Prostate gland (tissue), 2 donors: ENCODE data around the gene TMIGD1.

Experiments used
- CTCF ChIP-seq, 4 experiments: fragments of 200-600 bp in 2 of 4; fragments of 450-650 bp in 2 of 4; sonication (generic) in 2 of 4; IDR thresholded peaks; 1 replicate in 3 of 4; 2 replicates in 1 of 4; pipeline ENCODE4 v1.5.1; 2016 to 2019; ENCODE audit warnings: antibody characterized with exemption in 4 of 4, mild to moderate bottlenecking in 2 of 4, moderate library complexity in 2 of 4
- POLR2A ChIP-seq: fragments of 450-650 bp; IDR thresholded peaks from one replicate; pipeline ENCODE4 v1.6.1; 2016; ENCODE audit warnings: antibody characterized with exemption, mild to moderate bottlenecking
- POLR2AphosphoS5 ChIP-seq: sonication (generic); formaldehyde crosslinking; IDR thresholded peaks from one replicate; pipeline ENCODE4 v1.6.1; 2017; ENCODE audit warnings: antibody characterized with exemption

GRCh38 chr17:30290077-30290476, 43.8 kb downstream of the TMIGD1 start:
- no peak for TF ChIP-seq CTCF (IDR thresholded peaks at IDR 0.05)
- no peak for TF ChIP-seq POLR2A
- TF ChIP-seq POLR2AphosphoS5: no peak
